ENCODE results near the gene DCTN5. TPM values are rescaled to one million over a fixed set of nuclear protein-coding genes. Genes with fewer than 3 reads are reported as not detected.

Gene DCTN5
- total RNA-seq = 50.1 and 55.3 TPM in 2 replicates

DNA sequence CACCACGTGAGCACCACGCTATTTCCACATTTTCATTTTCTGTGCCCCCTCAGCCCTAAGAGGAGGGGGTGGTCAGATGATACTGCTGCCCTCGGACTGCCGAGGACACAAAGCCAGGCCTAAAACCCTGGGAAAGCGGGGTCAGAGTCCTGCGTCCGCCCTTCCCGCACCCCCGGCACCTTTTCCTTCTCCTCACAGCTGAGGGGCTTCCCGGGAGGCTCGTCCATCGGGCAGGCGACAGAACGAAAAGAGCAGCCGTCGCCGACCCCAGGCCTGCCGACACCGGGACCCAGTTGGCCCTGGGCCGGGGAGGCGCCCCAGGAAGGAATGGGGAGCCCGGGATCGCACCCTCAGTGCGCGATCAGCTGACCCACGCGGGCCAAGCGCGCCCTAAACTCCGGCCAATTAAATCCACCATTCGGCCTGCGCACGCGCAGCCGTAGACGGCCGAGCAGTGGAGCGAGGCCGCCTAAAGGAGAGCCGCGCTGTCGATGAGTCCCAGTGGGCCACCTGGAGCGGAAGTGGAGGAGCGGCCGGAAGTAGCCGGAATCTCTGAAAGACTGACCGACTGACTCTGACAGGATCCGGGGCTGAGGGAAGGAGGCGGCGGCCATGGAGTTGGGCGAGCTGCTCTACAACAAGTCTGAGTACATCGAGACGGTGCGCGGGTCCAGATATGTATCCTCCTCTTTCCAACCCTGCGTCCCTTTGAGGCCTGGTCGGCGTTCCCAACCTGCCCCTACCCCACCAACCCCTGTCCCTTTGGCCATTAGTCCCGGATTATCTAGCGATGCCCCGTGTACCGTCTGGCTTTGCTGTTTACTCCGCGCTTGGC is at the start of gene DCTN5, which contains the start of gene PALB2:
Gene DCTN5 (plus strand): TSS at position 536 of the 835 bp plus-strand sequence. CDS start 77 bp downstream, at position 613.
Gene PALB2 (minus strand): TSS at position 380 of the 835 bp plus-strand sequence. CDS start 153 bp downstream, at position 227.

DNA sequence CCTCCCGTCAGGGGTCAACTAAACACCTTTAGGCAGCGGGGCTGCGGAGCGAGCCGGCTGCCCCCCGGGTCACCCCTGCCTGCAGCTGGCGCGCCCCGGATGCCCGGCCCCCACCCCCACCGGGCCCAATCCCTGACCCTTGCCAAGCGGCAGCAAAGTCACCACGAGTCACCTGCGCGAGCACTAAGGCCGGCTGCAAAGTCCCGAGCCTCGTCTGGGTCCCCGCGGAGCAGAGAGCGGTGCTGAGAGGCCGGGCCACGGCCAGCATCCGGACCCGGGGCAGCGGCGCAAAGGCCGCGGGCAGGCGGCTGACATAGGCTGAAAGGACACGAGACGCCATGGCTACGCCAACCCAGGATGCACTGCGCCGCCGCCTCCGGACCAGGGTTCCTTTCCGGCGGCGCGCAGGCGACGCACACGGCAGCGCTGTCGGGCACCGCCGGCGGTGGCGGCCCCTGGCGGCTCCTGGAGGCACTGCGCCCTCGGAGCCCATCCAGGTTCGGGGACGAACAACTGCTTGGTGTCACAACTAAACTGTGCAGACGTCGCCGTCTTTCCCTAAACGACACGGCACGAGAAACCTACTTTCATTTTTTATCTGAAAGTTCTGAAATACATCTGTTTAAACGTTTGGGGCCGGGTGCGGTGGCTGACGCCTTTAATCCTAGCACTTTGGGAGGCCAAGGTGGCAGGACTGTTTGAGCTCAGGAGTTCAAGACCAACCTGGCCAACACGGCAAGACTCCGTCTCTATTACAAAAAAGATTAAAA is 45.1 kb upstream of the DCTN5 start, which contains the start of gene NDUFAB1:
Gene NDUFAB1 (minus strand): TSS at position 366 of the 770 bp plus-strand sequence. CDS start 26 bp downstream, at position 340.

DNA sequence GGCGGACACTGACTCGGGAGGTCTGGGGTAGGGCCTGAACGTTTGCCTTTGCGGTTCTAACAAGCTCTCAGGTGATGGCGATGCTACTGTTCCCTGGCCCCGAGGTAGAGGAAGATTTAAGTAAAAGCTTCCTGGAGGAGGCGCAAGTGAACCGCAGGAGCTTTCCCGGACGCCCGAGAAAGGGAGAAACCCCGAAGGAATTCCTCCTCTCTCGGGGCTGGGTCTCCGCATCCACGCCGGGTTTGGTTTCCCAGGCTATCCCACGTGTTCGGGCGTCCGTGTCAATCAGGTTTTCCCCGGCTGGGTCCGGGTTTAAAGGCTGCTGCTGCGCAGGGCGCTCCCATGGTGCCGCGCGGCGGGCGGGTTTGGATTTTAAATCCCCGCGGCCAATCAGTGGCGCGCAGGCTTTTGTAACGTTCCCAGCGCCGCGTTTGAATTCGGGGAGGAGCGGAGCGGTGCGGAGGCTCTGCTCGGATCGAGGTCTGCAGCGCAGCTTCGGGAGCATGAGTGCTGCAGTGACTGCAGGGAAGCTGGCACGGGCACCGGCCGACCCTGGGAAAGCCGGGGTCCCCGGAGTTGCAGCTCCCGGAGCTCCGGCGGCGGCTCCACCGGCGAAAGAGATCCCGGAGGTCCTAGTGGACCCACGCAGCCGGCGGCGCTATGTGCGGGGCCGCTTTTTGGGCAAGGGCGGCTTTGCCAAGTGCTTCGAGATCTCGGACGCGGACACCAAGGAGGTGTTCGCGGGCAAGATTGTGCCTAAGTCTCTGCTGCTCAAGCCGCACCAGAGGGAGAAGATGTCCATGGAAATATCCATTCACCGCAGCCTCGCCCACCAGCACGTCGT is 37.4 kb downstream of the DCTN5 start, which contains the start of gene PLK1:
Gene PLK1 (plus strand): TSS at position 460 of the 844 bp plus-strand sequence. CDS start 44 bp downstream, at position 504.

DNA sequence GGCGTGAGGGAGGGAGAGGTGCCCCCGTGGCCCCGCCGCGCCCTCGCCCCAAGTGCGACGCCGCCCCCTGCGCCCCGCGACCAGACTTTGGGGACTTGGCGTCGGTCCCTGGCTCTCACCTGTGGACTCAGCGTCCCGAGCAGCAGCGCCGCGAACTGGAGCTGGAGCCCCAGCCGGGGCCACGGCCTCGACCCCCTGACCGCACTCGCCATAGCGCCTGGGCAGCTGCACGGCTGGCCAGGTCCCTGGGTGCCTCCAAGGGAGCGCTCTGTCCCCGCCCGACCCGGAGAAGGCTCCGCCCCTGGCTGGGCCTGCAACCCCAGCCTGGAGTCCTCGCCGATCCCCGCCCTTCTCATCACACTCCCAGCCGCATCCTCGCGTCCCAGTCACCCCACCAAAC is 71.7 kb downstream of the DCTN5 start, which contains the start of gene ERN2:
Gene ERN2 (minus strand): TSS at position 247 of the 400 bp plus-strand sequence. CDS start 35 bp downstream, at position 212.

Other genes with a start within 250 kb of the DCTN5 start
- 15.6 and 16.7 TPM in 2 replicates for gene COG7, start 188.3 kb upstream of the DCTN5 start, total RNA-seq
- 21.1 and 21.4 TPM in 2 replicates for gene GGA2, start 131.0 kb upstream of the DCTN5 start, total RNA-seq
- gene EARS2, start 84.1 kb upstream of the DCTN5 start, total RNA-seq = 22.5 and 31.6 TPM in 2 replicates
- gene UBFD1, start 83.7 kb upstream of the DCTN5 start, total RNA-seq = 60.5 and 69.3 TPM in 2 replicates
- 58.4 and 60.9 TPM in 2 replicates for gene NDUFAB1, start 45.1 kb upstream of the DCTN5 start, total RNA-seq
- 6.5 and 7.3 TPM in 2 replicates for gene PALB2, start 156 bp upstream of the DCTN5 start, total RNA-seq
- 8.2 and 12.2 TPM in 2 replicates for gene PLK1, start 37.4 kb downstream of the DCTN5 start, total RNA-seq
- 0.19 and 0.40 TPM in 2 replicates for gene ERN2, start 71.8 kb downstream of the DCTN5 start, total RNA-seq
- gene CHP2, start 113.6 kb downstream of the DCTN5 start, total RNA-seq = not detected in 2 replicates
- under 0.01 and 0.19 TPM in 2 replicates for gene PRKCB, start 194.5 kb downstream of the DCTN5 start, total RNA-seq